H1 (cell line): Measurements from ENCODE around the gene GOLGA3. TPM values are rescaled to one million over a fixed set of nuclear protein-coding genes. Genes with fewer than 3 reads are reported as not detected.

Source experiments
- CTCF ChIA-PET: fragments of 300-600 bp; sonication (Branson Sonifier 250); formaldehyde crosslinking; loops from one replicate; lab custom pipeline; 2021; ENCODE audit not compliant: partially characterized antibody; lab: Charles Lee
- POLR2A ChIA-PET: fragments of 300-600 bp; sonication (Branson Sonifier 250); formaldehyde crosslinking; loops from one replicate; lab custom pipeline; 2021; ENCODE audit warnings: inconsistent platforms; ENCODE audit not compliant: partially characterized antibody; lab: Charles Lee
- DNase-seq, 2 experiments: peaks; one replicate each; pipeline versions ENCODE4 v3.0.0 to v3.0.0-alpha.2; 2010 to 2022; ENCODE audit warnings: low spot score in 2 of 2, low read depth in 1 of 2, mixed read lengths in 1 of 2
- FAIRE-seq: peaks from 2 replicates; lab custom pipeline; 2011; peaks lifted over from hg19 to GRCh38; lab: Jason Lieb, UNC
- H2AFZ ChIP-seq: 2 replicates; pipeline ENCODE4 v1.8.1; 2012; ENCODE audit warnings: low read length, inconsistent platforms
- H2AK5ac ChIP-seq: 2 replicates; pipeline ENCODE4 v1.6.1; 2013; ENCODE audit warnings: low read depth, low read length
- H2BK120ac ChIP-seq: replicated peaks from 2 replicates; pipeline ENCODE3; 2013; ENCODE audit warnings: low read depth, low read length, inconsistent platforms
- H2BK12ac ChIP-seq: 2 replicates; pipeline ENCODE4 v1.6.1; 2013; ENCODE audit warnings: low read depth, low read length
- H2BK15ac ChIP-seq: 2 replicates; pipeline ENCODE4 v1.6.1; 2013; ENCODE audit warnings: low read length
- H2BK20ac ChIP-seq: 2 replicates; pipeline ENCODE4 v1.6.1; 2013; ENCODE audit warnings: low read length
- H2BK5ac ChIP-seq: 2 replicates; pipeline ENCODE4 v1.6.1; 2013; ENCODE audit warnings: low read depth, low read length
- H3K14ac ChIP-seq: 2 replicates; pipeline ENCODE4 v1.6.1; 2013; ENCODE audit warnings: inconsistent platforms; ENCODE audit not compliant: insufficient read length
- H3K18ac ChIP-seq: 2 replicates; pipeline ENCODE4 v1.6.1; 2013; ENCODE audit warnings: low read length; ENCODE audit errors: extremely low read depth
- H3K23ac ChIP-seq: 2 replicates; pipeline ENCODE4 v1.6.1; 2013; ENCODE audit warnings: inconsistent platforms; ENCODE audit not compliant: insufficient read length
- H3K23me2 ChIP-seq: 2 replicates; pipeline ENCODE4 v1.6.1; 2013; ENCODE audit warnings: low read depth, low read length
- H3K27ac ChIP-seq: 2 replicates; pipeline ENCODE4 v1.6.1; 2011; ENCODE audit warnings: low read depth, low read length, inconsistent platforms
- H3K27me3 ChIP-seq, 4 experiments: replicated peaks in 1 of 4; 1 replicate in 1 of 4; 2 replicates in 3 of 4; pipeline versions ENCODE4 v1.6.1 to v1.8.1; 2011 to 2013; ENCODE audit warnings: low read length in 3 of 4, mild to moderate bottlenecking in 3 of 4, inconsistent platforms in 2 of 4, mixed read lengths in 2 of 4, moderate library complexity in 1 of 4; ENCODE audit not compliant: control insufficient read depth in 3 of 4, insufficient read depth in 3 of 4; ENCODE audit errors: extremely low read depth in 1 of 4
- H3K36me3 ChIP-seq, 4 experiments: 2 replicates each; pipeline versions ENCODE4 v1.6.1 to v1.8.1; 2011 to 2013; ENCODE audit warnings: mild to moderate bottlenecking in 4 of 4, low read length in 3 of 4, moderate library complexity in 2 of 4, control low read depth in 1 of 4, inconsistent platforms in 1 of 4; ENCODE audit not compliant: insufficient read depth in 4 of 4, control insufficient read depth in 2 of 4
- H3K4ac ChIP-seq: replicated peaks from 2 replicates; pipeline ENCODE3; 2013; ENCODE audit warnings: low read length, low read depth, mixed read lengths, inconsistent platforms; ENCODE audit not compliant: insufficient read length
- H3K4me1 ChIP-seq, 4 experiments: replicated peaks in 1 of 4; 1 replicate in 1 of 4; 2 replicates in 3 of 4; pipeline versions ENCODE4 v1.6.1 to v1.8.1; 2011 to 2013; ENCODE audit warnings: low read length in 3 of 4, inconsistent platforms in 2 of 4, mixed read lengths in 1 of 4; ENCODE audit not compliant: insufficient read depth in 4 of 4, control insufficient read depth in 3 of 4
- H3K4me2 ChIP-seq, 2 experiments: 2 replicates each; pipeline versions ENCODE4 v1.6.1 to v1.8.1; 2011 to 2013; ENCODE audit warnings: low read depth in 2 of 2, low read length in 2 of 2, control low read depth in 1 of 2, inconsistent platforms in 1 of 2, mild to moderate bottlenecking in 1 of 2; ENCODE audit not compliant: insufficient read depth in 1 of 2
- H3K4me3 ChIP-seq, 4 experiments: fragments of 200-600, 300-600 bp in 1 of 4; sonication (generic), shearing (Covaris generic), sonication (Bioruptor Twin) in 1 of 4; 2 replicates each; pipeline versions ENCODE4 v1.5.1 to v1.8.1; 2011 to 2016; ENCODE audit warnings: low read length in 4 of 4, low read depth in 3 of 4, control low read depth in 2 of 4, inconsistent platforms in 2 of 4, mild to moderate bottlenecking in 2 of 4, mixed read lengths in 1 of 4, moderate library complexity in 1 of 4; ENCODE audit not compliant: insufficient read depth in 2 of 4; ENCODE audit errors: extremely low read depth in 1 of 4
- H3K56ac ChIP-seq: replicated peaks from 2 replicates; pipeline ENCODE3; 2013; ENCODE audit warnings: low read depth, mild to moderate bottlenecking, mixed read lengths, low read length, inconsistent platforms; ENCODE audit not compliant: insufficient read length
- H3K79me1 ChIP-seq: 2 replicates; pipeline ENCODE4 v1.6.1; 2013; ENCODE audit warnings: low read depth, low read length, control low read depth
- H3K79me2 ChIP-seq, 2 experiments: 2 replicates each; pipeline versions ENCODE4 v1.6.1 to v1.8.1; 2012 to 2013; ENCODE audit warnings: low read length in 2 of 2, mild to moderate bottlenecking in 2 of 2, inconsistent platforms in 1 of 2; ENCODE audit not compliant: insufficient read depth in 2 of 2, control insufficient read depth in 1 of 2
- H3K9ac ChIP-seq, 4 experiments: replicated peaks in 1 of 4; 1 replicate in 1 of 4; 2 replicates in 3 of 4; pipeline versions ENCODE4 v1.6.1 to v1.8.1; 2011 to 2013; ENCODE audit warnings: low read depth in 3 of 4, low read length in 3 of 4, control low read depth in 2 of 4, mild to moderate bottlenecking in 2 of 4, moderate library complexity in 2 of 4, inconsistent platforms in 1 of 4; ENCODE audit errors: extremely low read depth in 1 of 4
- H3K9me3 ChIP-seq, 2 experiments: 2 replicates each; pipeline versions ENCODE4 v1.6.1 to v1.8.1; 2012 to 2013; ENCODE audit warnings: mild to moderate bottlenecking in 2 of 2, moderate library complexity in 2 of 2, control low read depth in 1 of 2, inconsistent platforms in 1 of 2, low read depth in 1 of 2, low read length in 1 of 2, mixed read lengths in 1 of 2; ENCODE audit not compliant: insufficient read depth in 2 of 2
- H4K20me1 ChIP-seq, 2 experiments: replicated peaks in 1 of 2; 2 replicates each; pipeline versions ENCODE3 to v1.8.1; 2011 to 2013; ENCODE audit warnings: inconsistent platforms in 2 of 2, low read length in 2 of 2, mild to moderate bottlenecking in 1 of 2; ENCODE audit not compliant: insufficient read depth in 2 of 2, control insufficient read depth in 1 of 2
- H4K5ac ChIP-seq: 2 replicates; pipeline ENCODE4 v1.6.1; 2013; ENCODE audit warnings: low read length, low read depth, mixed read lengths, inconsistent platforms; ENCODE audit not compliant: insufficient read length
- H4K8ac ChIP-seq: 2 replicates; pipeline ENCODE4 v1.8.0; 2013; ENCODE audit warnings: mild to moderate bottlenecking, moderate library complexity, low read length, inconsistent platforms; ENCODE audit not compliant: insufficient read depth; ENCODE audit errors: extremely low read depth
- H4K91ac ChIP-seq: replicated peaks from 2 replicates; pipeline ENCODE3; 2013; ENCODE audit warnings: low read length, mixed read lengths, inconsistent platforms; ENCODE audit not compliant: insufficient read length
- CHD2 ChIP-seq: IDR thresholded peaks from 2 replicates; pipeline ENCODE4 v1.6.1; 2012; ENCODE audit warnings: low read length, improper control_type of control experiment
- E2F6 ChIP-seq: IDR thresholded peaks from 2 replicates; pipeline ENCODE4 v1.6.1; 2012; ENCODE audit warnings: inconsistent platforms
- JUND ChIP-seq: IDR thresholded peaks from 2 replicates; pipeline ENCODE4 v1.6.1; 2011; ENCODE audit warnings: mild to moderate bottlenecking, improper control_type of control experiment, low read length
- MAFK ChIP-seq: IDR thresholded peaks from 2 replicates; pipeline ENCODE4 v1.6.1; 2012; ENCODE audit warnings: low read depth, mild to moderate bottlenecking, improper control_type of control experiment, low read length
- PHF8 ChIP-seq: fragments of 200-600 bp; sonication (generic); conservative IDR thresholded peaks from 2 replicates; pipeline ENCODE4 v1.7.1; 2012; ENCODE audit warnings: low read depth, mild to moderate bottlenecking, inconsistent platforms, low read length, moderate library complexity
- RAD21 ChIP-seq, 2 experiments: IDR thresholded peaks in 1 of 2; conservative IDR thresholded peaks in 1 of 2; 2 replicates each; pipeline ENCODE4 v1.6.1; 2011; ENCODE audit warnings: low read depth in 2 of 2, low read length in 2 of 2, improper control_type of control experiment in 1 of 2, inconsistent platforms in 1 of 2, mild to moderate bottlenecking in 1 of 2, moderate library complexity in 1 of 2
- RXRA ChIP-seq: IDR thresholded peaks from 2 replicates; pipeline ENCODE4 v1.6.1; 2011; ENCODE audit warnings: low read depth, mild to moderate bottlenecking, low read length, moderate library complexity; ENCODE audit not compliant: insufficient read depth
- TEAD4 ChIP-seq: IDR thresholded peaks from 2 replicates; pipeline ENCODE4 v1.6.1; 2012; ENCODE audit warnings: low read depth, low read length, inconsistent platforms, mixed read lengths
- YY1 ChIP-seq: IDR thresholded peaks from 2 replicates; pipeline ENCODE4 v1.6.1; 2011; ENCODE audit warnings: low read depth, mild to moderate bottlenecking, low read length
- WGBS, 2 experiments: shearing (Covaris generic) in 1 of 2; methylation state at CpG; one replicate each; pipeline versions ENCODE4 v1.1.6 to v1.1.7; 2013 to 2015; ENCODE audit warnings: low lambda C conversion rate in 2 of 2, mixed read lengths in 2 of 2, inconsistent platforms in 1 of 2, low coverage in 1 of 2, missing lambda C conversion rate in 1 of 2; ENCODE audit not compliant: insufficient replicate concordance in 2 of 2, insufficient coverage in 1 of 2, insufficient read length in 1 of 2; ENCODE audit errors: extremely low coverage in 1 of 2, missing lambda C conversion rate in 1 of 2; 5-methylcytosine and 5-hydroxymethylcytosine counted together
- polyA plus RNA-seq, 7 experiments: library from polyadenylated mRNA; depleted of rRNA in 3 of 7; stranded (reverse) in 5 of 7; unstranded in 2 of 7; fragments of >200 nt in 5 of 7; fragments of 200-250 nt in 2 of 7; gene quantifications; 1 replicate in 5 of 7; 2 replicates in 1 of 7; 4 replicates in 1 of 7; pipeline versions ENCODE4 v1.2.1 to v1.2.3, GENCODE V29; 2011 to 2013; ENCODE audit warnings: missing spikeins in 2 of 7, mixed read lengths in 2 of 7
- total RNA-seq: library from RNA; stranded (reverse); fragmentation: NEBNext Ultra II Directional; extraction: Animal tissue kit (Norgen Biotek cat#: 25700); gene quantifications from 2 replicates; pipeline ENCODE4 v1.2.1, GENCODE V29; 2021

Gene GOLGA3
- total and polyA plus RNA-seq, 2 of the 8 experiments (the other 6 are each of a cell fraction or from before 2014, with no cell fraction given), result 6.4 to 33.1 TPM

- ChIA-PET CTCF (interaction anchor here (0.7 kb wide), 1 partner anchor 49 kb away, joined by 3 read pairs; no protein-coding TSS in a partner anchor), POLR2A (no interaction called here)
- H2AK5ac ChIP-seq, result no peak overlapping the region
- no peak overlapping the region for H3K56ac ChIP-seq
- H3K4me2 ChIP-seq, result no peak overlapping the region
- H4K91ac ChIP-seq, result no peak overlapping the region
- H3K18ac ChIP-seq, result no peak overlapping the region
- no peak overlapping the region for H3K14ac ChIP-seq
- no peaks in the 10 kb centered on the region for H3K23me2 ChIP-seq
- no peak overlapping the region for H3K4me3 ChIP-seq
- no peaks in the 10 kb centered on the region for H3K9me3 ChIP-seq
- no peak overlapping the region for H2BK12ac ChIP-seq
- H3K4me1 ChIP-seq, result no peaks in the 10 kb centered on the region
- WGBS, 2 experiments, result 95% methylated on average over 15 of the region's 15 CpGs; no CpG with 5 or more reads in 1 of the 2 experiments
- H4K8ac ChIP-seq, result no peak overlapping the region
- peaks cover 19 to 64% (median 30%) of the 10 kb centered on the region in 4 experiments for H3K36me3 ChIP-seq
- H3K79me2 ChIP-seq, result no peaks in the 10 kb centered on the region
- no peak overlapping the region for H2BK5ac ChIP-seq
- H2BK120ac ChIP-seq, result no peak overlapping the region
- FAIRE-seq, result no peak
- no peak overlapping the region for H3K27ac ChIP-seq
- no peak overlapping the region for H3K4ac ChIP-seq
- H3K79me1 ChIP-seq, result no peaks in the 10 kb centered on the region; the same call in 1 of the 2 replicates
- H3K9ac ChIP-seq, result no peak overlapping the region
- DNase-seq, result no peak
- H2AFZ ChIP-seq, result no peak overlapping the region
- H4K5ac ChIP-seq, result no peak overlapping the region
- peaks cover 8 to 12% of the 10 kb centered on the region in 2 experiments for H4K20me1 ChIP-seq
- H3K27me3 ChIP-seq, result no peaks in the 10 kb centered on the region
- no peak for TF ChIP-seq RAD21 (IDR thresholded peaks at IDR 0.05 in 1 of 2, conservative IDR thresholded peaks at IDR 0.05 in 1 of 2; ENCODE audit: low read depth in 2 of 2, low read length in 2 of 2)
- TF ChIP-seq YY1, result no peak
- no peak for TF ChIP-seq E2F6
- no peak for TF ChIP-seq TEAD4
- no peak for TF ChIP-seq RXRA
- TF ChIP-seq MAFK, result no peak
- no peak for TF ChIP-seq JUND
- TF ChIP-seq PHF8, result no peak
- TF ChIP-seq CHD2, result no peak
- H2BK15ac ChIP-seq, result no peak overlapping the region
- H2BK20ac ChIP-seq, result no peak overlapping the region
- H3K23ac ChIP-seq, result no peak overlapping the region
These were observed 29.8 kb downstream of the GOLGA3 start for GRCh38 chr12:132798836-132799235.
